ENCODE measurements around the gene CD200R1L.

DNA sequence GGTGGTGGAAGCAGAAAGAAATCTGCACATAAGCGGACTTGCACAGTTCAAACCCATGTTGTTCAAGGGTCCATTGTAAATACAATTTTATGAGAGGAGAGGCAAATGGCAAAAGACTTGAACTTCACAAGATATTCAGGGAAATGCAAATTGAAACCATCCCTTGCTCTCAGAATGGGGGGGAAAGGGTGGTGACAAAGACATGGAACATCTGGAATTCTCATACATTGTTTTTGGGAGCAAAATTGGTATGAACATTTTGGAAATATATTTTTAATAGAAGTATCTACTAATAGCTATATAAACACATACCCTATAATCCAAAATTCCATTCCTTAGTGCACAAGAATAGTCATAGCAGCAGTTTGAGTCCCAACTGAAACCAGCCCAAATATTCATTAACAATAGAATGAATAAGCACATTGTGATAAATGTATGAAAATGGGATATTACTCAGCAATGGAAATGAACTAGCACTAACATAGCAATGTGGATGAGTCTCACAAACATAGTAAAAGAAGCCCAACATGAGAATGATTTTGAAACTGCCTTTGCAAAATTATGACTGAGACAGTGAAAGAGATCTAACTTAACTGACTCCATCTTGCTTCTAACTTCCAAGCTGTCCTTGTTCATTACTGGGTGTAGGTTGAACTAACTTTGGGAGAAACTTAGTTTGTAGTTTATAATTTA is 77.2 kb downstream of the CD200R1L start:
- TF ChIP-seq TAF1 (IDR thresholded peaks at IDR 0.05; ENCODE audit: borderline replicate concordance, insufficient read depth, low read length) (no peak), POLR2AphosphoS5 (IDR thresholded peaks at IDR 0.05; ENCODE audit: low read depth, low read length) (no peak), SIN3A (IDR thresholded peaks at IDR 0.05; ENCODE audit: borderline replicate concordance, insufficient read depth, low read length) (no peak)
- TF ChIP-seq, protein P1, sequence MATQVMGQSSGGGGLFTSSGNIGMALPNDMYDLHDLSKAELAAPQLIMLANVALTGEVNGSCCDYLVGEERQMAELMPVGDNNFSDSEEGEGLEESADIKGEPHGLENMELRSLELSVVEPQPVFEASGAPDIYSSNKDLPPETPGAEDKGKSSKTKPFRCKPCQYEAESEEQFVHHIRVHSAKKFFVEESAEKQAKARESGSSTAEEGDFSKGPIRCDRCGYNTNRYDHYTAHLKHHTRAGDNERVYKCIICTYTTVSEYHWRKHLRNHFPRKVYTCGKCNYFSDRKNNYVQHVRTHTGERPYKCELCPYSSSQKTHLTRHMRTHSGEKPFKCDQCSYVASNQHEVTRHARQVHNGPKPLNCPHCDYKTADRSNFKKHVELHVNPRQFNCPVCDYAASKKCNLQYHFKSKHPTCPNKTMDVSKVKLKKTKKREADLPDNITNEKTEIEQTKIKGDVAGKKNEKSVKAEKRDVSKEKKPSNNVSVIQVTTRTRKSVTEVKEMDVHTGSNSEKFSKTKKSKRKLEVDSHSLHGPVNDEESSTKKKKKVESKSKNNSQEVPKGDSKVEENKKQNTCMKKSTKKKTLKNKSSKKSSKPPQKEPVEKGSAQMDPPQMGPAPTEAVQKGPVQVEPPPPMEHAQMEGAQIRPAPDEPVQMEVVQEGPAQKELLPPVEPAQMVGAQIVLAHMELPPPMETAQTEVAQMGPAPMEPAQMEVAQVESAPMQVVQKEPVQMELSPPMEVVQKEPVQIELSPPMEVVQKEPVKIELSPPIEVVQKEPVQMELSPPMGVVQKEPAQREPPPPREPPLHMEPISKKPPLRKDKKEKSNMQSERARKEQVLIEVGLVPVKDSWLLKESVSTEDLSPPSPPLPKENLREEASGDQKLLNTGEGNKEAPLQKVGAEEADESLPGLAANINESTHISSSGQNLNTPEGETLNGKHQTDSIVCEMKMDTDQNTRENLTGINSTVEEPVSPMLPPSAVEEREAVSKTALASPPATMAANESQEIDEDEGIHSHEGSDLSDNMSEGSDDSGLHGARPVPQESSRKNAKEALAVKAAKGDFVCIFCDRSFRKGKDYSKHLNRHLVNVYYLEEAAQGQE (IDR thresholded peaks at IDR 0.05; ENCODE audit: insufficient read depth in 1 of 2, low read depth in 2 of 2, low read length in 2 of 2) = no peak

Data from PFSK-1 (cell line).